B cell (primary cell): ENCODE results near the gene PDZRN4. TPM values are rescaled to one million over a fixed set of nuclear protein-coding genes. Genes with fewer than 3 reads are reported as not detected.

Source experiments
- ATAC-seq: fragments of 200-7000 bp; cut with Tn5 transposase; one replicate; pipeline ENCODE4 v1.10.0; 2021; ENCODE audit warnings: low read depth, mild to moderate bottlenecking, moderate number of reproducible peaks, moderate library complexity
- CTCF ChIA-PET: fragments of 350-600 bp; sonication (Branson Sonifier 250); formaldehyde crosslinking; loops from one replicate; lab custom pipeline; 2021; ENCODE audit warnings: antibody characterized with exemption, inconsistent platforms; lab: Charles Lee
- POLR2A ChIA-PET: fragments of 350-600 bp; sonication (Branson Sonifier 250); formaldehyde crosslinking; loops from one replicate; lab custom pipeline; 2021; ENCODE audit warnings: antibody characterized with exemption; lab: Charles Lee
- DNase-seq: peaks from one replicate; pipeline ENCODE4 v3.0.0; 2013
- H2AFZ ChIP-seq: 2 replicates; pipeline ENCODE4 v1.6.1; 2012; ENCODE audit warnings: mild to moderate bottlenecking, low read depth, low read length; ENCODE audit not compliant: insufficient read depth, poor library complexity, severe bottlenecking
- H3K27ac ChIP-seq, 2 donors: 1 replicate in 1 of 2; 2 replicates in 1 of 2; pipeline ENCODE4 v1.5.1; 2012 to 2013; ENCODE audit warnings: low read length in 2 of 2, mild to moderate bottlenecking in 2 of 2, moderate library complexity in 1 of 2
- H3K27me3 ChIP-seq, 4 experiments: fragments of 200-600 bp in 1 of 4; sonication (generic) in 1 of 4; replicated peaks in 1 of 4; 1 replicate in 2 of 4; 2 replicates in 2 of 4; pipeline versions ENCODE4 v1.6.1 to v1.7.0; 2013 to 2016; ENCODE audit warnings: low read length in 3 of 4, mild to moderate bottlenecking in 2 of 4, mixed read lengths in 1 of 4, moderate library complexity in 1 of 4; ENCODE audit not compliant: insufficient read depth in 4 of 4, control insufficient read depth in 3 of 4; ENCODE audit errors: control extremely low read depth in 1 of 4
- H3K36me3 ChIP-seq, 2 experiments: replicated peaks in 1 of 2; 1 replicate in 1 of 2; 2 replicates in 1 of 2; pipeline versions ENCODE4 v1.6.1 to v1.7.1; 2013; ENCODE audit warnings: low read length in 1 of 2; ENCODE audit not compliant: insufficient read depth in 2 of 2, control insufficient read depth in 1 of 2; ENCODE audit errors: control extremely low read depth in 1 of 2, extremely low read depth in 1 of 2
- H3K4me1 ChIP-seq, 2 donors: fragments of 200-600 bp in 1 of 2; sonication (generic) in 1 of 2; 1 replicate in 1 of 2; 2 replicates in 1 of 2; pipeline versions ENCODE4 v1.5.1 to v1.6.1; 2013 to 2017; ENCODE audit warnings: low read length in 2 of 2; ENCODE audit not compliant: control insufficient read depth in 2 of 2, insufficient read depth in 2 of 2
- H3K4me2 ChIP-seq: replicated peaks from 2 replicates; pipeline ENCODE3; 2012; ENCODE audit warnings: mild to moderate bottlenecking, low read depth, low read length; ENCODE audit not compliant: poor library complexity, severe bottlenecking
- H3K4me3 ChIP-seq, 5 experiments: fragments of 200-600 bp in 1 of 5; sonication (generic) in 1 of 5; 1 replicate in 3 of 5; 2 replicates in 2 of 5; pipeline versions ENCODE4 v1.5.1 to v1.7.0; 2011 to 2016; ENCODE audit warnings: low read length in 4 of 5, mild to moderate bottlenecking in 4 of 5, low read depth in 2 of 5, control low read depth in 1 of 5, moderate library complexity in 1 of 5; ENCODE audit not compliant: insufficient read depth in 1 of 5; ENCODE audit errors: control extremely low read depth in 1 of 5, extremely low read depth in 1 of 5
- H3K79me2 ChIP-seq: fragments of 200-600 bp; sonication (generic); one replicate; pipeline ENCODE4 v1.6.0; 2016; ENCODE audit warnings: low read length; ENCODE audit not compliant: control insufficient read depth, insufficient read depth
- H3K9ac ChIP-seq: fragments of 200-600 bp; sonication (generic); 2 replicates; pipeline ENCODE4 v1.6.1; 2017; ENCODE audit warnings: mild to moderate bottlenecking, low read length, moderate library complexity
- H3K9me3 ChIP-seq, 3 donors: one replicate each; pipeline versions ENCODE4 v1.6.1 to v1.7.1; 2013; ENCODE audit warnings: low read length in 2 of 3; ENCODE audit not compliant: control insufficient read depth in 2 of 3, insufficient read depth in 1 of 3; ENCODE audit errors: control extremely low read depth in 1 of 3
- H4K20me1 ChIP-seq: 2 replicates; pipeline ENCODE4 v1.6.0; 2012; ENCODE audit warnings: mild to moderate bottlenecking, low read length; ENCODE audit not compliant: insufficient read depth, control insufficient read depth, poor library complexity, severe bottlenecking
- H3K27ac Mint-ChIP-seq: one replicate; pipeline ENCODE4 v1.8.0; 2021; ENCODE audit warnings: mixed read lengths
- H3K27me3 Mint-ChIP-seq: one replicate; pipeline ENCODE4 v1.8.0; 2021; ENCODE audit warnings: mixed read lengths
- H3K4me1 Mint-ChIP-seq: one replicate; pipeline ENCODE4 v1.8.0; 2021; ENCODE audit warnings: mixed read lengths
- H3K4me3 Mint-ChIP-seq: one replicate; pipeline ENCODE4 v1.8.0; 2021; ENCODE audit warnings: mixed read lengths
- H3K9me3 Mint-ChIP-seq: one replicate; pipeline ENCODE4 v1.8.0; 2022; ENCODE audit warnings: mixed read lengths; ENCODE audit not compliant: insufficient read depth
- EZH2 ChIP-seq: IDR thresholded peaks from 2 replicates; pipeline ENCODE4 v1.6.1; 2012; ENCODE audit warnings: borderline replicate concordance, low read depth, mild to moderate bottlenecking, moderate library complexity, low read length; ENCODE audit not compliant: insufficient read depth, poor library complexity, severe bottlenecking
- WGBS: methylation state at CpG from one replicate; pipeline ENCODE4 v1.1.5; 2013; ENCODE audit warnings: missing lambda C conversion rate; ENCODE audit not compliant: insufficient coverage; 5-methylcytosine and 5-hydroxymethylcytosine counted together
- intact Hi-C: fragments of 100-400 bp; cut with micrococcal nuclease; formaldehyde crosslinking; loops from one replicate; pipeline ENCODE4 v1.10.0; 2022
- polyA plus RNA-seq: library from polyadenylated mRNA; depleted of rRNA; stranded (reverse); fragments of >200 nt; gene quantifications from 2 replicates; pipeline ENCODE4 v1.2.3, GENCODE V29; 2012
- total RNA-seq, 2 donors: library from RNA; stranded (reverse); fragments of 120-200 nt in 1 of 2; gene quantifications; 1 replicate in 1 of 2; 2 replicates in 1 of 2; pipeline versions ENCODE4 v1.2.3 to v1.2.4, GENCODE V29; 2013 to 2022
- TF ChIP-seq, protein P1 (sequence below): fragments of 200-600 bp; IDR thresholded peaks from one replicate; pipeline ENCODE4 v1.8.0; 2022; ENCODE audit warnings: antibody characterized with exemption, mild to moderate bottlenecking

PDZRN4 gene
- total and polyA plus RNA-seq, 2 donors (not counting 1 experiment from before 2014, with no cell fraction given), result not detected

DNA sequence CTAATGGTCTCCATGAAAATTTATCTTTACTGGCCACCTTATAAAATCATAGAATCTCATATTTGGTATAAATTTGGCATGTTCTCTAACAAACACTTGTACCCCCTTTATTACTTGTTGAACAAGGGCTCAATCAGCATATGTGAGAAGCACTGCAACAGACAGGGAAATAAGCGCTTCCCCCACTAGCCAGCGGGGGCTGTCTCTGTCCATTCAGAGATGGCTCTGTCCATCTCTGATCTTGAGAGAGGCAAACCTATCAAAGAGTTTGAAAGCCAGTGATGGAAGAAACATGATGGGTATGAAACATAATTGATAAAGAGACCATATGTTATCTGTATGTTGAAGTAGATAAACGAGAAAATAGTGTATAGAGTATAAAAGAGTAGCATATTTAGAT is 326.8 kb downstream of the PDZRN4 start:
- intact Hi-C loops, result no loop called here
- Histone ChIP-seq H3K79me2 (no peaks in the 10 kb centered on the region), H3K36me3 (no peaks in the 10 kb centered on the region), H3K4me2 (no peak overlapping the region), H3K27me3 (no peaks in the 10 kb centered on the region), H3K4me1 (peaks cover 0 to 6% of the 10 kb centered on the region in 2 donors), H3K9me3 (no peaks in the 10 kb centered on the region), H3K27ac (no peak overlapping the region), H3K9ac (no peak overlapping the region), H2AFZ (no peak overlapping the region), H4K20me1 (no peaks in the 10 kb centered on the region), H3K4me3 (no peak overlapping the region)
- ChIA-PET POLR2A (no interaction called here), CTCF (no interaction called here)
- no CpG with 5 or more reads among the region's 3 CpGs for WGBS
- Mint-ChIP-seq H3K4me1 (peaks cover 6% of the 10 kb centered on the region), H3K27me3 (no peaks in the 10 kb centered on the region), H3K9me3 (no peaks in the 10 kb centered on the region), H3K27ac (no peak overlapping the region), H3K4me3 (no peak overlapping the region)
- ATAC-seq, result no peak
- TF ChIP-seq, protein P1, sequence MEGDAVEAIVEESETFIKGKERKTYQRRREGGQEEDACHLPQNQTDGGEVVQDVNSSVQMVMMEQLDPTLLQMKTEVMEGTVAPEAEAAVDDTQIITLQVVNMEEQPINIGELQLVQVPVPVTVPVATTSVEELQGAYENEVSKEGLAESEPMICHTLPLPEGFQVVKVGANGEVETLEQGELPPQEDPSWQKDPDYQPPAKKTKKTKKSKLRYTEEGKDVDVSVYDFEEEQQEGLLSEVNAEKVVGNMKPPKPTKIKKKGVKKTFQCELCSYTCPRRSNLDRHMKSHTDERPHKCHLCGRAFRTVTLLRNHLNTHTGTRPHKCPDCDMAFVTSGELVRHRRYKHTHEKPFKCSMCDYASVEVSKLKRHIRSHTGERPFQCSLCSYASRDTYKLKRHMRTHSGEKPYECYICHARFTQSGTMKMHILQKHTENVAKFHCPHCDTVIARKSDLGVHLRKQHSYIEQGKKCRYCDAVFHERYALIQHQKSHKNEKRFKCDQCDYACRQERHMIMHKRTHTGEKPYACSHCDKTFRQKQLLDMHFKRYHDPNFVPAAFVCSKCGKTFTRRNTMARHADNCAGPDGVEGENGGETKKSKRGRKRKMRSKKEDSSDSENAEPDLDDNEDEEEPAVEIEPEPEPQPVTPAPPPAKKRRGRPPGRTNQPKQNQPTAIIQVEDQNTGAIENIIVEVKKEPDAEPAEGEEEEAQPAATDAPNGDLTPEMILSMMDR, result no peak
- TF ChIP-seq EZH2, result no peak
- no peak for DNase-seq

DNA sequence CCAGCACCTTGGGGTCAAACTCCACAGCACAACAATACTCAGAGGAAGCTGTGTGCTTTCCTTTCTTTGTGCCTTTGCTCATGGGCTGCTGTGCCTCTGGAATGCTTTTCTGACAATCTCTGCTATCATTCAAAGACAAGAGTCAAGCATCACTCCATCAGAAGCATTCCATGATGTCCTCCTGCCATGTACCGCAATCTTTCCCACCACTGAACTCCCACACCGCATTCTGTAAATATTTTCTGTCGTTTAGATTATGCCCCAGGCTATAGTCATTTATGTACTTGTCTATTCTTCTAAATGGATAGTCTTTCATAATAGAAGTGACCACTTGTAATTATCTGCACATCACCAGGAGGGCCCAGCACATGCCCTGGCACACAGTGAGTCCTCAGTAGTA is 327.8 kb downstream of the PDZRN4 start:
- no peaks in the 10 kb centered on the region for H3K79me2 ChIP-seq
- Mint-ChIP-seq H3K9me3 (no peaks in the 10 kb centered on the region), H3K4me1 (no peaks in the 10 kb centered on the region), H3K4me3 (no peak overlapping the region), H3K27ac (no peak overlapping the region), H3K27me3 (no peaks in the 10 kb centered on the region)
- H3K36me3 ChIP-seq, result no peaks in the 10 kb centered on the region
- CTCF ChIA-PET, result no interaction called here
- no peak overlapping the region for H3K9ac ChIP-seq
- H3K4me1 ChIP-seq, result no peaks in the 10 kb centered on the region
- WGBS, result no CpG with 5 or more reads among the region's 3 CpGs
- no peak overlapping the region for H2AFZ ChIP-seq
- TF ChIP-seq, protein P1, result no peak
- TF ChIP-seq EZH2, result no peak
- no peak for DNase-seq
- POLR2A ChIA-PET, result no interaction called here
- no peak overlapping the region for H3K4me2 ChIP-seq
- no peaks in the 10 kb centered on the region for H3K9me3 ChIP-seq
- no peak overlapping the region for H3K27ac ChIP-seq
- no peaks in the 10 kb centered on the region for H4K20me1 ChIP-seq
- no peak overlapping the region for H3K4me3 ChIP-seq
- no peak for ATAC-seq
- intact Hi-C loops, result no loop called here
- H3K27me3 ChIP-seq, result no peaks in the 10 kb centered on the region
